IMR-90 (cell line): ENCODE data around the gene CST9. TPM values are rescaled to one million over a fixed set of nuclear protein-coding genes. Genes with fewer than 3 reads are reported as not detected.

ENCODE experiments used
- ATAC-seq: fragments of 200-7000 bp; cut with Tn5 transposase; 2 replicates; pipeline ENCODE4 v1.9.1; 2020; ENCODE audit warnings: low read depth, mild to moderate bottlenecking, moderate library complexity
- BruUV-seq: library from RNA; stranded (reverse); fragments of 400-500 nt; replicated peaks from 2 replicates; lab custom pipeline; 2021; lab: Mats Ljungman, UMichigan
- CTCF ChIA-PET: fragments of 300-600 bp; formaldehyde crosslinking; extraction: SDS; loops from one replicate; lab custom pipeline; 2021; ENCODE audit warnings: antibody characterized with exemption; lab: Yijun Ruan, JAX
- POLR2A ChIA-PET: fragments of 300-600 bp; sonication (Branson Sonifier 250); formaldehyde crosslinking; loops from one replicate; lab custom pipeline; 2022; ENCODE audit warnings: antibody characterized with exemption; ENCODE audit not compliant: unreplicated experiment; lab: Charles Lee
- DNase-seq: peaks from one replicate; pipeline ENCODE4 v3.0.0; 2013
- H2AFZ ChIP-seq: replicated peaks from 2 replicates; pipeline ENCODE3; 2013; ENCODE audit warnings: low read length, mild to moderate bottlenecking; ENCODE audit not compliant: poor library complexity
- H2AK5ac ChIP-seq: 2 replicates; pipeline ENCODE4 v1.6.1; 2013; ENCODE audit warnings: low read depth, low read length, inconsistent platforms
- H2AK9ac ChIP-seq: replicated peaks from 2 replicates; pipeline ENCODE3; 2013; ENCODE audit warnings: mild to moderate bottlenecking, low read depth, low read length, moderate library complexity; ENCODE audit not compliant: poor library complexity
- H2BK120ac ChIP-seq: 2 replicates; pipeline ENCODE4 v1.6.1; 2013; ENCODE audit warnings: low read depth, low read length, inconsistent platforms
- H2BK15ac ChIP-seq: 3 replicates; pipeline ENCODE4 v1.6.1; 2013; ENCODE audit warnings: low read depth, low read length, inconsistent platforms
- H2BK20ac ChIP-seq: 2 replicates; pipeline ENCODE4 v1.6.1; 2013; ENCODE audit warnings: low read depth, mild to moderate bottlenecking, inconsistent platforms, low read length, moderate library complexity
- H2BK5ac ChIP-seq: 2 replicates; pipeline ENCODE4 v1.6.1; 2013; ENCODE audit warnings: mild to moderate bottlenecking, low read depth, low read length, inconsistent platforms; ENCODE audit not compliant: poor library complexity, severe bottlenecking
- H3K14ac ChIP-seq: replicated peaks from 2 replicates; pipeline ENCODE4 v1.6.1; 2013; ENCODE audit warnings: low read depth, low read length, inconsistent platforms
- H3K18ac ChIP-seq: 2 replicates; pipeline ENCODE4 v1.6.1; 2013; ENCODE audit warnings: low read depth, low read length, control low read depth
- H3K23ac ChIP-seq: 2 replicates; pipeline ENCODE4 v1.6.1; 2013; ENCODE audit warnings: low read depth, low read length, inconsistent platforms
- H3K27ac ChIP-seq: 2 replicates; pipeline ENCODE4 v1.5.1; 2013; ENCODE audit warnings: mild to moderate bottlenecking, control low read depth, low read length; ENCODE audit not compliant: insufficient read depth
- H3K27me3 ChIP-seq: 2 replicates; pipeline ENCODE4 v1.6.1; 2013; ENCODE audit warnings: low read length; ENCODE audit not compliant: control insufficient read depth, insufficient read depth
- H3K36me3 ChIP-seq: 2 replicates; pipeline ENCODE4 v1.6.1; 2013; ENCODE audit warnings: low read length, mixed read lengths; ENCODE audit not compliant: control insufficient read depth, insufficient read depth
- H3K4ac ChIP-seq: 2 replicates; pipeline ENCODE4 v1.6.1; 2013; ENCODE audit warnings: low read depth, low read length, inconsistent platforms
- H3K4me1 ChIP-seq: 2 replicates; pipeline ENCODE4 v1.6.1; 2013; ENCODE audit warnings: low read length, mixed read lengths; ENCODE audit not compliant: control insufficient read depth, insufficient read depth
- H3K4me2 ChIP-seq: 2 replicates; pipeline ENCODE4 v1.6.1; 2013; ENCODE audit warnings: low read depth, mild to moderate bottlenecking, control low read depth, low read length, moderate library complexity
- H3K4me3 ChIP-seq: 2 replicates; pipeline ENCODE4 v1.5.1; 2013; ENCODE audit warnings: low read depth, mild to moderate bottlenecking, control low read depth, low read length, moderate library complexity; ENCODE audit not compliant: insufficient read depth
- H3K56ac ChIP-seq: 2 replicates; pipeline ENCODE4 v1.6.1; 2013; ENCODE audit warnings: low read length, inconsistent platforms; ENCODE audit not compliant: insufficient read depth; ENCODE audit errors: extremely low read depth
- H3K79me1 ChIP-seq, 2 experiments: 2 replicates each; pipeline ENCODE4 v1.6.1; 2013; ENCODE audit warnings: low read length in 2 of 2, inconsistent platforms in 1 of 2, low read depth in 1 of 2
- H3K9ac ChIP-seq: 2 replicates; pipeline ENCODE4 v1.6.1; 2013; ENCODE audit warnings: low read depth, low read length, control low read depth
- H3K9me1 ChIP-seq: 2 replicates; pipeline ENCODE4 v1.6.1; 2013; ENCODE audit warnings: low read length, inconsistent platforms; ENCODE audit not compliant: insufficient read depth
- H3K9me3 ChIP-seq: 2 replicates; pipeline ENCODE4 v1.6.1; 2013; ENCODE audit warnings: low read length; ENCODE audit not compliant: control insufficient read depth, insufficient read depth
- H4K20me1 ChIP-seq: 2 replicates; pipeline ENCODE4 v1.6.1; 2013; ENCODE audit warnings: low read length, inconsistent platforms; ENCODE audit not compliant: insufficient read depth
- H4K5ac ChIP-seq: 2 replicates; pipeline ENCODE4 v1.6.1; 2013; ENCODE audit warnings: mild to moderate bottlenecking, low read depth, low read length, control low read depth
- H4K8ac ChIP-seq, 2 experiments: 2 replicates each; pipeline ENCODE4 v1.6.1; 2013; ENCODE audit warnings: low read depth in 2 of 2, low read length in 2 of 2, control low read depth in 1 of 2, inconsistent platforms in 1 of 2
- H4K91ac ChIP-seq: 2 replicates; pipeline ENCODE4 v1.6.1; 2013; ENCODE audit warnings: low read depth, low read length, inconsistent platforms; ENCODE audit not compliant: insufficient read depth
- BHLHE40 ChIP-seq: fragments of 150-350 bp; IDR thresholded peaks from 2 replicates; pipeline ENCODE4 v1.6.1; 2016; ENCODE audit warnings: mild to moderate bottlenecking, low read depth, low read length
- CEBPB ChIP-seq: IDR thresholded peaks from 2 replicates; pipeline ENCODE4 v1.6.1; 2012; ENCODE audit warnings: low read depth, low read length, improper control_type of control experiment
- CHD1 ChIP-seq: IDR thresholded peaks from 2 replicates; pipeline ENCODE4 v1.6.1; 2012; ENCODE audit warnings: low read depth, low read length, improper control_type of control experiment
- CTCF ChIP-seq: conservative IDR thresholded peaks from 2 replicates; pipeline ENCODE4 v1.5.1; 2012; ENCODE audit warnings: mild to moderate bottlenecking, low read depth, low read length, improper control_type of control experiment
- ELK1 ChIP-seq: fragments of 150-350 bp; IDR thresholded peaks from 2 replicates; pipeline ENCODE4 v1.6.1; 2016; ENCODE audit warnings: low read depth, mild to moderate bottlenecking, low read length, moderate library complexity, borderline replicate concordance
- FOS ChIP-seq: fragments of 150-350 bp; IDR thresholded peaks from 2 replicates; pipeline ENCODE4 v1.6.1; 2016; ENCODE audit warnings: low read depth, low read length
- MAFK ChIP-seq: IDR thresholded peaks from 2 replicates; pipeline ENCODE4 v1.6.1; 2012; ENCODE audit warnings: low read depth, low read length, improper control_type of control experiment
- MAZ ChIP-seq: IDR thresholded peaks from 2 replicates; pipeline ENCODE4 v1.6.1; 2012; ENCODE audit warnings: low read depth, mild to moderate bottlenecking, low read length, improper control_type of control experiment, moderate library complexity, borderline replicate concordance
- MXI1 ChIP-seq: IDR thresholded peaks from 2 replicates; pipeline ENCODE4 v1.6.1; 2012; ENCODE audit warnings: low read depth, mild to moderate bottlenecking, low read length, moderate library complexity, borderline replicate concordance
- NFE2L2 ChIP-seq: fragments of 150-350 bp; IDR thresholded peaks from 2 replicates; pipeline ENCODE4 v1.6.1; 2016; ENCODE audit warnings: low read depth, mild to moderate bottlenecking, low read length
- POLR2A ChIP-seq: IDR thresholded peaks from 2 replicates; pipeline ENCODE4 v1.6.1; 2012; ENCODE audit warnings: mild to moderate bottlenecking, low read depth, low read length
- RAD21 ChIP-seq: IDR thresholded peaks from 2 replicates; pipeline ENCODE4 v1.6.1; 2012; ENCODE audit warnings: low read length, improper control_type of control experiment
- RCOR1 ChIP-seq: IDR thresholded peaks from 2 replicates; pipeline ENCODE4 v1.6.1; 2012; ENCODE audit warnings: mild to moderate bottlenecking, low read length, improper control_type of control experiment; ENCODE audit not compliant: insufficient replicate concordance
- RFX5 ChIP-seq: IDR thresholded peaks from 2 replicates; pipeline ENCODE4 v1.8.0; 2012; ENCODE audit warnings: low read depth, mild to moderate bottlenecking, low read length, moderate library complexity
- SMC3 ChIP-seq: fragments of 150-350 bp; IDR thresholded peaks from 2 replicates; pipeline ENCODE4 v1.6.1; 2016; ENCODE audit warnings: low read depth, mild to moderate bottlenecking, antibody characterized with exemption, low read length, moderate library complexity
- WGBS, 2 experiments: methylation state at CpG; one replicate each; pipeline versions ENCODE4 v1.1.5 to v1.1.7; 2013; ENCODE audit warnings: missing lambda C conversion rate in 2 of 2; ENCODE audit not compliant: insufficient read length in 1 of 2; ENCODE audit errors: extremely low coverage in 2 of 2; 5-methylcytosine and 5-hydroxymethylcytosine counted together
- dilution Hi-C: fragments of 300-500 bp; cut with HindIII; formaldehyde crosslinking; loops from one replicate; pipeline ENCODE4 v1.14.3; 2018; ENCODE audit warnings: low sequenced_read_pairs; ENCODE audit not compliant: unreplicated experiment
- in situ Hi-C: fragments of 300-500 bp; cut with MboI; formaldehyde crosslinking; loops from 3 replicates; pipeline ENCODE4 v1.14.3; 2019; ENCODE audit warnings: low sequenced_read_pairs, inconsistent platforms, mixed read lengths
- intact Hi-C: fragments of 100-400 bp; cut with micrococcal nuclease; formaldehyde crosslinking; loops from 2 replicates; pipeline ENCODE4 v1.10.0; 2022
- polyA plus RNA-seq, 3 experiments: library from polyadenylated mRNA; depleted of rRNA; stranded (reverse); fragments of >200 nt; gene quantifications; 2 replicates each; pipeline ENCODE4 v1.2.3, GENCODE V29; 2012; ENCODE audit warnings: low replicate concordance in 1 of 3
- total RNA-seq: library from RNA; depleted of rRNA; stranded (reverse); fragments of >200 nt; gene quantifications from 2 replicates; pipeline ENCODE4 v1.2.3, GENCODE V29; 2012
- TF ChIP-seq, protein P1 (sequence below): fragments of 150-350 bp; IDR thresholded peaks from 2 replicates; pipeline ENCODE4 v1.6.1; 2017; ENCODE audit warnings: mild to moderate bottlenecking, antibody characterized with exemption, low read length, low read depth

CST9 gene
- total and polyA plus RNA-seq, 2 of the 4 experiments (the other 2 are of a cell fraction): not detected

GRCh38 chr20:23636908-23637281 lies 31.2 kb upstream of the CST9 start:
- Histone ChIP-seq H4K91ac (no peak overlapping the region), H3K14ac (0 out of 2 replicates have a peak overlapping the region, but pooled peaks have one; percentile 11), H3K27me3 (no peaks in the 10 kb centered on the region), H3K9me3 (no peaks in the 10 kb centered on the region), H2AFZ (peak overlapping the region; percentile 84), H2BK5ac (no peak overlapping the region), H3K23ac (peak overlapping the region; percentile 59), H2BK15ac (no peak overlapping the region), H3K4me2 (peak overlapping the region; percentile 90), H4K8ac (peak overlapping the region in 1 of 2 experiments; percentile 73; a peak in 1 of 4 replicates), H2AK9ac (peak overlapping the region; percentile 84), H3K18ac (no peak overlapping the region), H3K27ac (peak overlapping the region; percentile 98; the same call in 1 of the 2 replicates), H3K9ac (peak overlapping the region; percentile 96), H2BK120ac (no peak overlapping the region), H3K4ac (peak overlapping the region; percentile 65; the same call in 1 of the 2 replicates), H2BK20ac (no peak overlapping the region), H4K20me1 (peaks cover 6% of the 10 kb centered on the region; the same call in 1 of the 2 replicates), H3K36me3 (peaks cover 16% of the 10 kb centered on the region), H3K79me1 (peaks cover 17 to 29% of the 10 kb centered on the region in 2 experiments), H3K4me3 (peak overlapping the region; percentile 96), H3K56ac (peak overlapping the region; percentile 29; the same call in 1 of the 2 replicates), H3K9me1 (peaks cover 6% of the 10 kb centered on the region; the same call in 1 of the 2 replicates), H4K5ac (peak overlapping the region; percentile 5; the same call in 1 of the 2 replicates), H2AK5ac (no peak overlapping the region), H3K4me1 (peaks cover 9% of the 10 kb centered on the region)
- no peak for TF ChIP-seq RCOR1
- TF ChIP-seq RAD21: no peak
- TF ChIP-seq POLR2A: no peak
- TF ChIP-seq BHLHE40: no peak
- no peak for TF ChIP-seq CHD1
- TF ChIP-seq FOS: no peak
- no peak for TF ChIP-seq NFE2L2
- no peak for TF ChIP-seq SMC3
- TF ChIP-seq MXI1: no peak
- no peak for TF ChIP-seq CEBPB
- TF ChIP-seq RFX5: no peak
- TF ChIP-seq MAFK: no peak
- TF ChIP-seq CTCF: no peak
- no peak for TF ChIP-seq ELK1
- TF ChIP-seq MAZ: no peak
- TF ChIP-seq, protein P1, sequence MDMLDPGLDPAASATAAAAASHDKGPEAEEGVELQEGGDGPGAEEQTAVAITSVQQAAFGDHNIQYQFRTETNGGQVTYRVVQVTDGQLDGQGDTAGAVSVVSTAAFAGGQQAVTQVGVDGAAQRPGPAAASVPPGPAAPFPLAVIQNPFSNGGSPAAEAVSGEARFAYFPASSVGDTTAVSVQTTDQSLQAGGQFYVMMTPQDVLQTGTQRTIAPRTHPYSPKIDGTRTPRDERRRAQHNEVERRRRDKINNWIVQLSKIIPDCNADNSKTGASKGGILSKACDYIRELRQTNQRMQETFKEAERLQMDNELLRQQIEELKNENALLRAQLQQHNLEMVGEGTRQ: no peak
- no TSS peak for BruUV-seq
- CTCF ChIA-PET: no interaction called here
- POLR2A ChIA-PET: no interaction called here
- intact Hi-C loops: loop anchor here (5.0 kb wide), 1 partner anchor 275 kb away; the partner anchor contains the start of gene GZF1
- WGBS, 2 experiments: no CpG with 5 or more reads among the region's 4 CpGs
- DNase-seq (no peak), ATAC-seq (no peak)
- dilution Hi-C loops: no loop called here
- in situ Hi-C loops: loop anchor here (25.0 kb wide), 2 partner anchors 1625 to 1775 kb away; partner anchors contain the start of gene GINS1
